ENCODE data around the gene ZNF69.
"Not testable (repeated sequence)": the region's sequence is repeated elsewhere in the genome, so short reads cannot be mapped to it uniquely, and the experiment has no call there.

Gene ZNF69

DNA sequence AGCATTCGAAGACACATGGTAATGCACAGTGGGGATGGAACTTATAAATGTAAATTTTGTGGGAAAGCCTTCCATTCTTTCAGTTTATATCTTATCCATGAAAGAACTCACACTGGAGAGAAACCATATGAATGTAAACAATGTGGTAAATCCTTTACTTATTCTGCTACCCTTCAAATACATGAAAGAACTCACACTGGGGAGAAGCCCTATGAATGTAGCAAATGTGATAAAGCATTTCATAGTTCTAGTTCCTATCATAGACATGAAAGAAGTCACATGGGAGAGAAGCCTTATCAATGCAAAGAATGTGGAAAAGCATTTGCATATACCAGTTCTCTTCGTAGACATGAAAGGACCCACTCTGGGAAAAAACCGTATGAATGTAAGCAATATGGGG is 61.1 kb downstream of the ZNF69 start:
- in situ Hi-C loops (cut with MboI; ENCODE audit: low pct_unique_long_range_greater_than_20kb, low sequenced_read_pairs) = no loop called here

DNA sequence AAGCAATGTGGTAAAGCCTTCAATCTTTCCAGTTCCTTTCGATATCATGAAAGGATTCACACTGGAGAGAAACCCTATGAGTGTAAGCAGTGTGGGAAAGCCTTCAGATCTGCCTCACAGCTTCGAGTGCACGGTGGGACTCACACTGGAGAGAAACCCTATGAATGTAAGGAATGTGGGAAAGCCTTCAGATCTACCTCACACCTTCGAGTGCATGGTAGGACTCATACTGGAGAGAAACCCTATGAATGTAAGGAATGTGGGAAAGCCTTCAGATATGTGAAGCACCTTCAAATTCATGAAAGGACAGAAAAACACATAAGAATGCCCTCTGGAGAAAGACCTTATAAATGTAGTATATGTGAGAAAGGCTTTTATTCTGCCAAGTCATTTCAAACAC is 61.6 kb downstream of the ZNF69 start:
- peak; percentile 39 for DNase-seq
- in situ Hi-C loops (cut with MboI; ENCODE audit: low pct_unique_long_range_greater_than_20kb, low sequenced_read_pairs) = no loop called here

More for the DNA sequence above, 61.1 kb downstream of the ZNF69 start:
- no peak for DNase-seq

DNA sequence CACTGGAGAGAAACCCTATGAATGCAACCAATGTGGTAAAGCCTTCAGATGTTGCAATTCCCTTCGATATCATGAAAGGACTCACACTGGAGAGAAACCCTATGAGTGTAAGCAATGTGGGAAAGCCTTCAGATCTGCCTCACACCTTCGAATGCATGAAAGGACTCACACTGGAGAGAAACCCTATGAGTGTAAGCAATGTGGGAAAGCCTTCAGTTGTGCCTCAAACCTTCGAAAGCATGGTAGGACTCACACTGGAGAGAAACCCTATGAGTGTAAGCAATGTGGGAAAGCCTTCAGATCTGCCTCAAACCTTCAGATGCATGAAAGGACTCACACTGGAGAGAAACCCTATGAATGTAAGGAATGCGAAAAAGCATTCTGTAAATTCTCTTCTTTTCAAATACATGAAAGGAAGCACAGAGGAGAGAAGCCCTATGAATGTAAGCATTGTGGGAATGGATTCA is 62.1 kb downstream of the ZNF69 start:
- DNase-seq = peak; percentile 11
- in situ Hi-C loops (cut with MboI; ENCODE audit: low pct_unique_long_range_greater_than_20kb, low sequenced_read_pairs) = not testable (repeated sequence)

DNA sequence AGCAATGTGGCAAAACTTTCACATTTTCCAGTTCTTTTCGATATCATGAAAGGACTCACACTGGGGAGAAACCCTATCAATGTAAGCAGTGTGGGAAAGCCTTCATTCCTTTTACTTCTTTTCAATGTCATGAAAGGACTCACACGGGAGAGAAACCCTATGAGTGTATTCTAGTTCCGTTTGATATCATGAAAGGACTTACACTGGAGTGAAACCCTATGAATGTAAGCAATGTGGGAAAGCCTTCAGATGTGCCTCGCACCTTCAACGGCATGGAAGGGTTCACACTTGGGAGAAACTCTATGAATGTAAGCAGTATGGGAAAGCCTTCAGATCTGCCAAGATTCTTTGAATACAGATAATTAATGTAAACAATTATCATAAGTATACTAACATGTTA is 62.7 kb downstream of the ZNF69 start:
- no peak for DNase-seq
- in situ Hi-C loops (cut with MboI; ENCODE audit: low pct_unique_long_range_greater_than_20kb, low sequenced_read_pairs) = no loop called here

Measured in KBM-7 (cell line).